T47D (cell line): Measurements from ENCODE around the gene SLC13A5.
A peak's percentile ranks its signal among the peaks of the same experiment; 100 is the strongest.
"Not testable (repeated sequence)": the region's sequence is repeated elsewhere in the genome, so short reads cannot be mapped to it uniquely, and the experiment has no call there.

ENCODE experiments used
- DNase-seq, 2 experiments: peaks; one replicate each; pipeline versions ENCODE4 v3.0.0 to v3.0.0-alpha.2; 2011 to 2012; ENCODE audit warnings: low read depth in 1 of 2, low spot score in 1 of 2
- JUND ChIP-seq: IDR thresholded peaks from 2 replicates; pipeline ENCODE4 v1.6.1; 2012; ENCODE audit warnings: low read depth
- in situ Hi-C: cut with HindIII; loops from 2 replicates; pipeline ENCODE4 v1.10.0; 2016; ENCODE audit warnings: low sequenced_read_pairs, low pct_unique_long_range_greater_than_20kb

SLC13A5 gene

GRCh38 chr17:6661464-6661848, 51.7 kb downstream of the SLC13A5 start:
- TF ChIP-seq JUND = no peak
- no peak for DNase-seq
- in situ Hi-C loops = no loop called here

- no peak for DNase-seq
- TF ChIP-seq JUND = no peak
- in situ Hi-C loops = no loop called here
These were observed 52.2 kb downstream of the SLC13A5 start for GRCh38 chr17:6660805-6661463.

GRCh38 chr17:6660101-6660500, 53.1 kb downstream of the SLC13A5 start:
- in situ Hi-C loops = no loop called here
- TF ChIP-seq JUND = no peak

GRCh38 chr17:6658411-6658810, 54.8 kb downstream of the SLC13A5 start:
- DNase-seq, in situ Hi-C loops: not testable (repeated sequence)

More at GRCh38 chr17:6660101-6660500, 53.1 kb downstream of the SLC13A5 start:
- no peak for DNase-seq

GRCh38 chr17:6657633-6658287, 55.4 kb downstream of the SLC13A5 start:
- DNase-seq = peak in 1 of 2 experiments; percentile 39
- no peak for TF ChIP-seq JUND
- in situ Hi-C loops = no loop called here

GRCh38 chr17:6656797-6657632, 56.2 kb downstream of the SLC13A5 start:
- DNase-seq, in situ Hi-C loops: not testable (repeated sequence)

GRCh38 chr17:6655732-6656361, 57.3 kb downstream of the SLC13A5 start:
- DNase-seq, in situ Hi-C loops: not testable (repeated sequence)

- no peak for DNase-seq
- in situ Hi-C loops = no loop called here
- no peak for TF ChIP-seq JUND
These were observed 58.1 kb downstream of the SLC13A5 start for GRCh38 chr17:6654841-6655731.

- peak; percentile 39 to 75 for DNase-seq
- no peak for TF ChIP-seq JUND
- in situ Hi-C loops = no loop called here
These were observed 61.2 kb downstream of the SLC13A5 start for GRCh38 chr17:6651919-6652452.

- no peak for TF ChIP-seq JUND
- in situ Hi-C loops = no loop called here
- DNase-seq = peak; percentile 92 to 94
These were observed 61.7 kb downstream of the SLC13A5 start, which contains the start of the genes C17orf100 and MED31 for GRCh38 chr17:6651354-6651918. Gene C17orf100, plus strand, starts transcription at chr17:6651762. Its CDS starts 152 bp downstream, at chr17:6651914. Gene MED31, minus strand, starts transcription at chr17:6651605. Its CDS starts 77 bp downstream, at chr17:6651528.

- peak in 1 of 2 experiments; percentile 38 for DNase-seq
- in situ Hi-C loops = no loop called here
- no peak for TF ChIP-seq JUND
These were observed 65.0 kb downstream of the SLC13A5 start for GRCh38 chr17:6648181-6648580.
